Measurements from ENCODE around the gene ADGRL3.

- TF ChIP-seq CTCF (IDR thresholded peaks at IDR 0.05) (no peak), POLR2A (IDR thresholded peaks at IDR 0.05) (no peak)
Measured at GRCh38 chr4:61211781-61212180, 11.7 kb downstream of the ADGRL3 start.
